CD4-positive, alpha-beta T cell treated with Interleukin-21 for 1 hour (primary cell): ENCODE data around the gene MRAP2.

ENCODE experiments used
- DNase-seq: peaks from one replicate; pipeline ENCODE4 v3.0.0-alpha.2; 2020

The MRAP2 gene

DNA sequence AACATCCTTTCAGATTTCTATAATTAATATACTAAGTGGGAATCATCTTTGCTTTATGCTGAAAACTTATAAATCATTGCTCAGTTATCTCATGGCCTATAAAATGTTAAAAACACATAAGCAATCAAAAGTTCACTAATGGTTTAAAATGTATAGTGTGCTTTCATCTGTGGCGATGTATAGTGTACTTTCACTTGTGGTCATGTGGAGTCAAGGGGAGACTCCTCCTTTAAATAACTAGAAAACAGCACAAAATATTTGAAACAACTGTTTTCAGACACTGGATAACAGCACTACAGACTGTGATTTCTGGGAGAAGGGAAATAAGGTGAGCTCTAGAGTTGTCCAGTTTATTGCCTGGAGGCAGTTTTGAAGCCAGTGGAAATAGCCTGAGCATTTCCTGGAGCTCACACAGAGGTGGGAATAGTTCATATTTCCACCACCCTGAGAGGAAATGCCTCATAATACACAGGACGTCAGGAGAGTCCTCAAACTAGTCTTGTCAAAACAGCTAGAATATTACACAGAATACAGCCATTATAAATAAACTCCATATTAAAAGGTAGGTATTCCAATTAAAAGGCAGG is 104.5 kb downstream of the MRAP2 start:
- no peak for DNase-seq

DNA sequence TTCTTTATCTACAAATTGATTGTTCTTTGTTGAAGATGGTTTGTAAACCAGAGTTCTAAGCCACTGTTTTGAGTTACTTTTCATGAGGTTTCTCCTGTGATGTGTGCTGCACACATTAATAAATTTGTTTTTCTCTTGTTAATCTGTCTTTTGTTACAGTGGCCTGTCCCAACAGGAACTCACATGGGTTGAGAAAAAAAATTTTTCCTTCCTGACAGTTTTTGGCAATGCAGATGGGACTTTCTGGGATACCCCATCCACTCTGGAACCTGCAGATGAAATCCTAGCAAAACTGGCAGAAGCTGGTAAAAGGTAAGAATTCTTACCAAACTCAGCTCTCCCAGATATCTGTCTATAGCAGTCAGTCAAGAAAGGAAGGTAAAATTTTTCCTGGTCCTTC is 105.7 kb downstream of the MRAP2 start:
- DNase-seq, result no peak
